Measurements from ENCODE around the gene MT1F.
"Not testable (repeated sequence)": the region's sequence is repeated elsewhere in the genome, so short reads cannot be mapped to it uniquely, and the experiment has no call there.

Gene MT1F

DNA sequence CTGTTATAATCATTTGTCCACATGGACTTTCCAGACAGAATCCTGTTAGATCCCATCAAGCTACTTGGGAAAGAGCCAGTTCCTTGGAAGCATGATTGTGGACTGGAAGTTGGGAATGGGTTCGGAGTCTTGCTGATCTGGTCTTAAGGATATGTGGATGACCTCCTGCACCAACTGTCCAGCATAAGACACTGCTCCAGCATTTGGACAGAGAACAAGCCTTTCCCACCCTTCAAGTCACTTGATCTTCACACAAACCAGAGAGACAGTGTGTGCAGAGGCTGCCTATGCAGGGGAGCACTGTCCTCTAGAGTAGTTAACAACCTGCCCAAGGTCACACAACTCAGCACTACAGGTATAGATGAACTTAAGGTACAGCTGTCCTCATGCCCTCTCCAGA lies 11.9 kb upstream of the MT1F start:
- DNase-seq = no peak

DNA sequence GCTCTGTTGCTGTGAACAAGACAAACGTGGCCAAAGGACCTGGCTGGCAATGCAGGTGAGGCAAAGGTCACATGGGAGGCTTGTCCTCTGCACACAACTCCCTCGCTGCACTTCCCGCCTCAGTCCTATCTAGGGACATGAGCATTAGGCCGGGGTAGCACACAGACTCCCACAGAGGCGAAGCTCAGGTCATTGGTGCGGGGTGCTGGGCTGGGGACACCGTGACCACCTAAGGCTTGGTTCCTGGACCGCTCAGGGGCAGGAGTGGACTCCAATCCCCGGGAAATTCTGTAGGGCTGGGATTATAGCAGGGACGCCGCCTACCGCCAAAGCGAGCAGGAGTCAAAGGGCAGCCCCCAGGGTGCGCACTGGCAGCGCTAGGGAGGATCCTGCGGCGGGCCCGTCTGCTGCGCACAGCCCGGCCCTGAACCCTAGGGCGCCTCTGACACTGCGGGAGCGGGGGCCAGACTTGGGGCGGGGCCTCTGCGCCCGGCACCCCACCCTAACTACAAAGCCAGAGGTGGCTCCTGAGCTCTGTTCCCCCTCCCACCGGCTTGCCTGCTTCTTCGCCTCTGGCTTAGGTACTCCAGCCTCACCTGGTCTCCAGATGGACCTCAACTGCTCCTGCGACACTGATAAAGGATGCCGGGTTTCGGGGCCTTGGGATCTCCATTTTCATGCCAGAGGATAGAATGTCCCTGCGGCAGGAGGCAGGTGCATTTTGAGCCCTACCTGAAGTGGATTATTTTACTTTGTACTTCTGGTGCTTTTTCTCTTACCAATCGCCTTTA lies 9.9 kb upstream of the MT1F start:
- no peak for DNase-seq

DNA sequence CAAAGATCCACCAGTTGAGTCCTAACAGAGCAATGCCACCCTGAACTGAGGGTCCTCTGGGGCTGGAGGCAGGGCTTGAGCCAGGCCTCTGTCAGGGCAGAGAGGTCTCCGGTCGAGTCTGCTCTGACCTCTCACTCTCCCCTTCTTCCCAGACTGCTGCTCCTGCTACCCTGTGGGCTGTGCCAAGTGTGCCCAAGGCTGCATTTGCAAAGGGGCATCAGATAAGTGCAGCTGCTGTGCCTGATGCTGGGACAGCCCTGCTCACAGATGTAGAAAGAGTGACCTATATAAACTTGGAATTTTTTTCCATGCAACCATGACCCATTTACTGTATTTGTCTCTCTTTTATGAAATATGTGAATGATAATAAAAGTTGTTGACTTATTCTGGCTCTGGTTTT lies 8.5 kb upstream of the MT1F start:
- DNase-seq = no peak

DNA sequence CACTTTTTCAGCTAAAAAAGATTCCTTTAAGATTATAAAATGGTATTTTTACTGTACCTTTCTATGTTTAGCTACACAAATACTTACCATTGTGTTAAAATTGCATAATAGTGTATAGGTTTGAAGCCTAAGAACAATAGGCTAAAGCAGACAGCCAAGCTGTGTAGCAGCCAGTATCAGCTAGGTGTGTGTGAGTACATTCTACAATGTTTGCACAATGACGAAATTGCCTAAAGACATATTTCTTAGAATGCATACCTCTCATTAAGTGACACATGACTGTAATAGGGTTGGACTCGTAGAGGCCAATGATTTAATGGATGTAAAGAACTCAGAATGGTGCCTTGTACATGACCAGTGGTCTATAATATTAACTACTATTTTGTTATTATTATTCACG lies 7.9 kb upstream of the MT1F start:
- DNase-seq = no peak

DNA sequence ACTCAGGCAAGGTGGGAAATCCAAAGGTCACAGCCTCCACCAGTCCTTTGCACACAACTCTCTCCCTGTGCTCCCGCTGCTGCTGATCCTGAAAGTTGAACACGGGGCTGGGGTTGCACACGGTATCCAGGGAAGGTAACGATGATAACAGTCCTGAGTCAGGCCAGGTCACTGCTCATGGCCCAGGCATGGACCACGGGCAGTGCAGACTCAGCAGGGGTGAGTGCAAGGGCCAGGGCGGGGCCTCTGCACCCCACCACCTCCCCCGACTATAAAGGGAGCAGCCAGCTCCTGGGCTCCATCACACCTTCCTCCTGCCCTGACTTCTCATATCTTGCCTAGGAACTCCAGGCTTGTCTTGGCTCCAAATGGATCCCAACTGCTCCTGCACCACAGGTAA lies 6.2 kb upstream of the MT1F start, which contains the start of gene MT1B:
Gene MT1B (plus strand): TSS at position 301 of the 400 bp plus-strand sequence. CDS start 68 bp downstream, at position 369.
- DNase-seq = no peak

DNA sequence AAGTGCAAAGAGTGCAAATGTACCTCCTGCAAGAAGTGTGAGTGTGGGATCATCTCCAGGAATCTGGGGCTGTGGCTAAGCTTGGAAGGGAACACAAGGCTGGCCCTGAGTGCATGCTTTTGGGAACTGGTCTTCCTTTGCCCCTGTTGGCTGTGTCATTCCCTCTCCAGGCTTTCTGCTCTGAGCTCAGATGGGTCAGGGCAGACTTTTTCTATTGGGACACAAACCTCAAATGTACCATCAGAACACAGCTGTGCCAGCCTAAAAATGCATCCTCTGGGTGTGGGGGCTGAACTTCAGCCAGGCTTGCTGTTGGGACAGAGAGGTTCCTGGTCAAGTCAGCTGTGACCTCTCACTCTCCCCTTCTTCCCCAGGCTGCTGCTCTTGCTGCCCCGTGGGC lies 5.2 kb upstream of the MT1F start:
- DNase-seq = no peak

DNA sequence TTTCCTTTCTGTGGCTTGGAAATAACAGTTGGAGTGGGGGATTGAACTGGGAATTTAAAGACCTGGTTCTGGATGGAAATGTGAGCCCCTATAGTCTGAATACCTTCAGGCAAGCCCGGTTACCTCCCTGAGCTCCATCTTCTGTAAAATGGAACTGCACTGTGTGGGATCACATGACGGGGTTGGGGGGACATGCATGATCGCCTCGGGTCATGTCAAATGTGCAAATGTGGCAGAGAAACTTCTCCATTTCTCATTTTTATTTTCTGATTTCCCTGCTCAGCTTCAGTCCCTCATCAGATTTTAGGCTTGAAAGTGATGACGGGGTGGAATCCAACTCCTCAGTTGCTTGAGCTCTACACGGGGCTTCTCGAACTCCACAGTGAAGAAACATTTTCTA lies 4.5 kb upstream of the MT1F start:
- no peak for DNase-seq

DNA sequence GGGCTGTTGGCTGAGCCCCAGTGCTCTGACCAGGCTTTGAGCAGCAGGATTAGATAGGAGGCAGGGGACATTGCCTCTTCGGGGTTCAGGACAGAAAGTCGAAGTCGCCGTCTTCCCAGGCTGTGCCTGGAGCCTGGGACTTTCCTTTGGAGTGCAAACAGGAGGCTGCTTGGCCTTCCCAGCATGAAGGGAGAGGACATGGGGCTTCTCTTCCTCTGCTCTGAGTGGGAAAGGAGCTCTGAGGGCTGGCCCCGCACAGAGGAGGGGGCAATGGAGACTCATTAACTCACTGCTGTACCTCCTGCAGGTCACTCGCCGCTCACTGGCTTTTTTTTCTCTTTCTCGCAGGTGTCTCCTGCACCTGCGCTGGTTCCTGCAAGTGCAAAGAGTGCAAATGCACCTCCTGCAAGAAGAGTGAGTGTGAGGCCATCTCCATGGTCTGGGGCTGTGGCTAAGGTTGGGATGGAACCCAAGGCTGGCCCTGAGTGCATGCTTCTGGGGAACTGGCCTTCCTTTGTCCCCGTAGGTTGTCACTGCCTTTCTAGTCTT lies 642 bp downstream of the MT1F start:
- no peak for DNase-seq

DNA sequence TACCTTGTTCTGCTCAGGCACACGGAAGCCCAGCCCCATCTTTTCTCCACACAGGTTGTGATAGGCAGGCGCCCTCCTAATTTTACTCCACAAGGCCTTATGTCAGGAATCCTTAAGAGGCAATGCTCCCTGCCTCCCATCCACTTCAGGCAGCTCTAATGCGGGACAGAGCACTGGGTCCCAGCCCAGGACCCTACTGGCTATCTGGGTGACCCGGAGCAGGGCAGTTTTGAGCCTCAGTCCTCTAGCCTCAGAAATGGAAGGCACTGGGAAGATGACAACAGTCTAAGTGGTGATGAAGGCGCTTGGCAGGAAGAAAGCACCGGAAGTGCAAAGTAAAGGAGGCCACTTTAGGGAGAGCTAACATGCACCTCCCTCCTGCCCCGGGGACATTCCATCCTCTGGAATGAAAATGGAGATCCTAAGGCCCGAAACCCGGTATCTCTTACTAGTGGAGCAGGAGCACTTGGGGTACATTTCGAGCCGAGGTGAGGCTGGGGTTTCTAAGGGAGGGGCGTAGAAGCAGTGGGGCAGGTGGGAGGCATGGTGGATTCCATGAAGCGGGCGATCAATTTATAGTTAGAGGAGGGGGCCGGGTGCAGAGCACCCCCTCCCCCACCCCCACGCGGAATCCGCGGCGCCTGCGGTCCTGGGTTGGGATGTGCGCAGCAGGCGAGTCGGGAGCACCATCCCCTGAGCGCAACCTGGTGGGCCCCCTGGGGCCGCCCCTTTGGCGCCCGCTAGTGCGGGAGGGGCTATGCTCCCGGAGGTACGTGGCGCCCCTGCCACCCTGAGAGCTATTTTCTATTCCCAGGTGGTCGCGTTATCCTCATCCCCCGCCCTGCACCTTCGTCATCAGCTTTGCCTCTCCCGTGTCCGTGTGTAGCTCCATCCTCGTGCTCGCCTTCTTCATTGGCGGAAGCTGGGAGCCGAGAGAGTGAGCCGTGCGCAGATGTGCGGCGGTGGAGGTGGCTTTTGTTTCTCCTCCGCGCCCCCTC lies 4.9 kb downstream of the MT1F start:
- DNase-seq = peak; percentile 69

DNA sequence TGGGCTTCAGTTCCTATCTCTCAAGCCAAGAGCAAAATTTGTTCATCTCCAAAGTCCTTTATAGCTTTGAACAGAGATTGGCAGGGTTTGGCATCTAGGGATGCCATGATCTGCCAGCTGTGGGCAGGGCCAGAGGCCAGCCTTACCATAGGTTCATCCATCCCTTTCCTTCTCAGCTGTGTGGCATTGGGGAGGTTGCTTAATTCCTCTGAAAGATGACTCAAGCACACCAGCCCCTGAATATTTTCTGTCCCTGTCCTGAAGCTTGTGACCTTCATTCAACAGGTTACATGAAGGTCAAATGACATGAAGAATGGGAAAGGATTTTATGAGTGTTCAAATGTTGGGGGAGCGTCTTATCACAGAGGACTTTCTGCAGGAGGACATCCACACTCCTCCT lies 6.7 kb downstream of the MT1F start:
- no peak for DNase-seq

DNA sequence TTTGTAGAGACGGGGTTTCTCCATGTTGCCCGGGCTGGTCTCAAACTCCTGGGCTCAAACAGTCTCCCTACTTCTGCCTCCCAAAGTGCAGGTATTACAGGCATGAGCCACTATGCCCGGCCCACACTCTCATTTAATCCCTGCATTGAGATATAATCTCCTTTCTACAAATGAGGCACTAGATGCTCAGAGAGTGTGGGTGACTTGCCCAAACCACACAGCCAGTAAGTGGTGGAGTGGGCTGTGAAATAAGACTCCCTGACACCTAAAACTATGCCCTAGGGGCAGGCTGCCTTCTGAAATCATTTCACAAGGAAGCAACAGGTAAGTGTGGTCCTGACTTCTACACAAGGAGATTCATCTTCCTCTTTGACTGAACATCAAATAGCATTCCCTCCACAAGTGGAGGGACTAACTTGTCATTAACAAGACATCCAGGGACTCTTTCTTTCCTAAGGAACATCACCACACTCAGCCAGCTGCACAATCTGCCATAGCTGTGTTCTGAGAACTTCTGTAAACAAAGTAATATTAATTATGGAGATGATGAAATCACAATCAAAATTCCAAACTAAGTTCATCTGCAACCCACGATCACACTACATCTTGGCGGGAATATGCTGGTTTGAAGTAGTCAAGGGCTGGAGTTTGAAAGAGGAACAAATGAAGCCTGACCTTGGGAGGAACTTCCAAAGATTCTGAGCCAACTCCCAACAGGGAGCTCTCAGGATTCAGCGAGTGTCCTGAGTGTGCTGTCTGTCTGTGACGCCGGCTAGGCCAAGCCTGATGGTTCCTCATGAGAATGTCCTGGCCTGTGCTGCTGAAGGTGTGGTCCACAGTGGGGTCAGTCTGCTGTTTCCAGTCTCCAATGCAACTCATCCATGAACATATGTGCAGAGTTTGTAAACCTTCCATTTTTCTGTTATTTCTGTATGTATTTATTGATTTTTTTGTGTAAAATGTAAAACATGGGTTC lies 7.8 kb downstream of the MT1F start:
- not testable (repeated sequence) for DNase-seq

DNA sequence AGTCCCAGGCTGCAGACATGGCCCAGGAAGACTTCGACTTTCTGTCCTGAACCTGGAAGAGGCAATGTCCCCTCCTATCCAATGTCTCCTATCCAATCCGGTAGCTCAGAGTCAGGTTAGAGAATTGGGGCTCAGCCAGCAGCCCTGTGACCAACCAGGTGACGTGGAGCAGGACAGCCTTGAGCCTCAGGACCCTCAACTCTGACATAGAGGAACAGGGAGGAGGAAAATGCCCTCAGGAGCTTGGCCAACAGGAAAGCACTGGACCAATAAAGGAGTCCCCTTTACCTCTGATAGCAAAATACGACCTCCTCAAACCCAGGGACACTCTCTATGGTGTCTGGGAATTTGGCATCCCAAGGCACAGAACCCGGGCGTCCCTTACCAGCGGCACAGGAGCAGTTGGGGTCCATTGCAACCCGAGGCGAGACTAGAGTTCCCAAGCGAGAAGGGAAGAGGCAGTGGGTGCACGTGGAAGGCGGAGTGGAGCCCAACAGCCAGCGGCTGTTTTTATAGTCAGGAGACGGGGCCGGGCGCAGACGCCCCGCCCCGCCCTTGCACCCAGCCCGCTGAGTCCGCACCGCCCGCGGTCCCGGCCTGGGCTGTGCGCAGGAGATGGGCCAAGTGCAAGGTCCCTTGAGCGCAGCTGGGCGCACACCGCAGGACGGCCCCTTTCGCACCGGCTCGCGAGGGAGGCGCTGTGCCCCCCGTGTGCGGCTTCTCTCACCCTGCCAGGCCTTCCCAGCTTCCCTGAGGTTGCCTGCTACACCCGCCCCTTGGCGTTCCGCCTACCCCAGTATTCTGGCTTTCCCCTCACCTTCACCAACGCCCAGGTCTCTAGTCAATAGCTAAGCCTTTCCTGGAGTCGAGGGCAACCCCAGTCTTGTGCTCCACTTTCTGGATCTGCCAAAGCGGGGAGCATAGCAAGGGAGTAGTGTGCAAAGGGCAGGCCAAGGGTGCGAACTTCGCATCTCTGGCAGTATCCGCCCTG lies 10.1 kb downstream of the MT1F start, which contains the start of gene MT1G:
Gene MT1G (minus strand): TSS at position 485 of the 991 bp plus-strand sequence. CDS start 72 bp downstream, at position 413.
- no peak for DNase-seq

DNA sequence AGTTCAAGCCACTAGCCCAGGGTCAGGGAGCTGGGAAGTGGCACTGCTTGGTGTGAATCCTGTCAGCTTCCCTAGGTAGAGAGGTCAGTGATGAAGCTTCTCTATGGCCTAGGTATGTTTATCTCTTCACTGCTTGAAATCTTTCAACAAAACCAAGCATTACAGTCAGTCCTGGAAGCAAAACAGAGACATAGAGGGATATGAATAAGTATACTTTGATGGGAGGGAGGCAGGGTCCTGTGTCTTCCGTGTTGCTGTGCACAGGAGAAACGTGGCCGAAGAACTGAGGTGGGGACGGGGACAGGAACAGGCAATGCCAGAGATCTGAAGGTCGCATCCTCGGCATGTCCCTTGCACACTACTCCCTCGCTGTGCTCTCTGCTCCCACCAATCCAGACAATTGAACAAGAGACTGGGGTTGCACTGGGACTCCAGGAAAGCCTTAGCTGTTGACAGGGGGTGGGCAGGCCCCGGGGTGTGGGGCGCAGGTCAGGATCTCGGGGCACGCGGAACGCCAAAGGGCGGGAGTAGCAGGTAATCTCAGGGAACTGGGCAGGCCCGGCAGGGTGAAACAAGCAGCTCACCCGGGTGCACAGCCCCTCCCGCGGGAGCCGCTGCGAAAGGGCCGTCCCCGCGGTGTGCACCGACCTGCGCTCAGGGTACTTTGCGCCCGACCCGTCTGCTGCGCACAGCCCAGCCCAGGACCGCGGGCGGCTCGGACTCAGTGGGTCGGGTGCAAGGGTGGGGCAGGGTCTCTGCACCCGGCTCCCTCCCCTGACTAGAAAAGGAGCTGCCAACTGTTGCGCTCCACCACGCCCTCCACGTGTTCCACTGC lies 11.5 kb downstream of the MT1F start, which contains the start of gene MT1H:
Gene MT1H (plus strand): TSS at position 810 of the 835 bp plus-strand sequence. CDS start 71 bp downstream, outside the sequence.
- DNase-seq = no peak

DNA sequence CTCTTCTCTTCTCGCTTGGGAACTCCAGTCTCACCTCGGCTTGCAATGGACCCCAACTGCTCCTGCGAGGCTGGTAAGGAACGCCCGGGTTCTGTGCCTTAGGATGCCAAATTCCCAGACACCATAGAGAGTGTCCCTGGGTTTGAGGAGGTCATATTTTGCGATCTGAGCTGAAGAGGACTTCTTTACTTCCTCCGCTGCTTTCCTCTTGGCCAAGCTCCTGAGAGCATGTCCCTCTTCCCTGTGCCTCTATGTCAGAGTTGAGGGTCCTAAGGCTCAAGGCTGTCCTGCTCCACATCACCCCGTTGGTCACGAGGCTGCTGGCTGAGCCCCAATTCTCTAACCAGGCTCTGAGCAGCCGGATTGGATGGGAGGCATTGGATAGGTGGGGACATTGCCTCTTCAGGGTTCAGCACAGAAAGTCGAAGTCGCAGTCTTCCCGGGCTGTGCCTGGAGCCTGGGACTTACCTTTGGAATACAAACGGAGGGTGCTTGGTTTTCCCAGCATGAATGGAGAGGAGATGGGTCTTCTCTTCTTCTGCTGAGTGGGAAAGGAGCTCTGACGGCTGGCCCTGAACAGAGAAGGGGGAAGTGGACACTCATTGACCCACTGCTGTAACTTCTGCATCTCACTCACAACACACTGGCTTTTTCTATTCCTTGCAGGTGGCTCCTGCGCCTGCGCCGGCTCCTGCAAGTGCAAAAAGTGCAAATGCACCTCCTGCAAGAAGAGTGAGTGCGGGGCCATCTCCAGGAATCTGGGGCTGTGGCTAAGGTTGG lies 12.3 kb downstream of the MT1F start:
- no peak for DNase-seq

DNA sequence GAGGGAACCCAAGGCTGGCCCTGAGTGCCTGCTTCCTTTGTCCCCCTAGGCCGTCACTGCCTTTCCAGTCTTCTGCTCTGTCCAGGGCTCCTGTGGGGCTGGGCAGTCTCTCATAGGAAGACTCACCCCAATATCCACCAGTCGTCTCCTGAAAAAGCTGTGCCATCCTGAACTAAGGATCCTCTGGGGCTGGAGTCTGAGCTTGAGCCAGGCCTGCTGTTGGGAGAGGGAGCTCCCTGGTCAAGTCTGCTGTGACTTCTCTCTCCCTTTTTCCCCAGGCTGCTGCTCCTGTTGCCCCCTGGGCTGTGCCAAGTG lies 12.8 kb downstream of the MT1F start:
- DNase-seq = no peak

DNA sequence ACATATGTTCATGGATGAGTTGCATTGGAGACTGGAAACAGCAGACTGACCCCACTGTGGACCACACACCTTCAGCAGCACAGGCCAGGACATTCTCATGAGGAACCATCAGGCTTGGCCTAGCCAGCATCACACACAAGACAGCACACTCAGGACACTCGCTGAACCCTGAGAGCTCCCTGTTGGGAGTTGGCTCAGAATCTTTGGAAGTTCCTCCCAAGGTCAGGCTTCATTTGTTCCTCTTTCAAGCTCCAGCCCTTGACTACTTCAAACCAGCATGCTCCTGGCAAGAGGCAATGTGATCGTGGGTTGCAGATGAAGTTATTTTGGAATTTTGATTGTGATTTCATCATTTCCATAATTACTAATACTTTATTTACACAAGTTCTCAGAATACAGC lies 13.9 kb downstream of the MT1F start:
- not testable (repeated sequence) for DNase-seq

DNA sequence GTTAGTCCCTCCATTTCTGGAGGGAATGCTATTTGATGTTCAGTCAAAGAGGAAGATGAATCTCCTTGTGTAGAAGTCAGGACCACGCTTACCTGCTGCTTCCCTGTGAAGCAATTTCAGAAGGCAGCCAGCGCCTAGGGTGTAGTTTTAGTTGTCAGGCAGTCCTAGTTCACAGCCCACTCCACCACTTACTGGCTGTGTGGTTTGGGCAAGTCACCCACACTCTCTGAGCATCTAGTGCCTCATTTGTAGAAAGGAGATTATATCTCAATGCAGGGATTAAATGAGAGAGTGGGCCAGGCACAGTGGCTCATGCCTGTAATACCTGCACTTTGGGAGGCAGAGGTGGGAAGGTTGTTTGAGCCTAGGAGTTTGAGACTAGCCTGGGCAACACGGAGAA lies 14.4 kb downstream of the MT1F start:
- not testable (repeated sequence) for DNase-seq

DNA sequence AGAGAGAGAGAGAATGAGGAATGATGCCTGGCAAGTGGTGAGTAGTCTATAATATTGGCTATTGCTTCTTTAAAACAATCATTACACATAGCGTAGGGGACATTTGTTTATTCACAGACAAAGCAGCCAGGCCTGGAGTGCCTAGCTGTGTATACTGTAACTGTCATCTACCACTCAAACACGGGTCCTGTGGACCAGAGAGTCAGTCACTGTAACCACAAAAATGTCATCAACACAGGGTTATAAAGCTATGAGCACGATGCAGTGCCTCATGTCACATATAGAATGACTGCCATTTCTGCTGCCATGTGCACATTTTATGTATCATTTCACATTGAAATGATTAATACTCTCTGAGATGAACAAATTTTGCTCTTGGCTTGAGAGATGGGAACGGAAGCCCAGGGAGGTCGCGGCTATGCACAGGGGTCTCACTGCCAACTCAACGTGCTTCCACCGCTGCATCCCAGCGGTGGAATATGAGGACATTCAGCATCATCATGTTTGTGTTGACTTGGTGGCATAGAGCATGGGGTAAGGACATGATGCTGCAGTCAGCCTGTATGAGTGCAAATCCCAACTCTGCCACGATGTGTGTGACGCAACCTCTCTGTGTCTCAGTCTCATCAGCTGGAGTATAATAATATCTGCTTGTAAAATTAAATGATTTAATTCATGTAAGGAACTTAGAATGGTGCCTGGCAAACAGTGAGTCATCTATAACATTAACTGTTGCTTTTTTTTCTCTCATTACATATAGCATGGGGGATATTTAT lies 15.2 kb downstream of the MT1F start:
- no peak for DNase-seq
